ENCODE data around the gene SSBP3. TPM values are rescaled to one million over a fixed set of nuclear protein-coding genes. Genes with fewer than 3 reads are reported as not detected.

SSBP3 gene
- total RNA-seq, 3 donors from 2014 or later (not counting 1 experiment from before 2014, with no cell fraction given) = 162 to 224 (median 164) TPM

DNA sequence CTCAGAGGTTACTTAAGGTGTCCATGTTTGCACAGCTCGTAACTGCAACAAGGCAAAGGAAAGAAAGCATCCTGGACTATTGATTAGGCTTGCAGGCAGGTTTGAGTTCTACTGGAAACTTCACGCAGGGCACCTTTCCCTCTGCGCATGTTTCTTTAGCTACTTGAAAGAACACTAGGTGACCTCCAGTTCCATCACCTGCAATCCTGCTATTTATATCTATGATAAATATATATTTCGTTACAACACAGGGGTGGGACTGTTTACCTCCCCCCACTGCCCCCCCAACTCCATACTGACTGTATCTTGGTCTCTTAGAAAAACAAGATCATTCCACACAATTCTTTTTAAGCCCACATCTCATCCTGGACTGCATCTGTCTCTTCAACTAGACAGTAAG lies 12.1 kb downstream of the SSBP3 start:
- Mint-ChIP-seq H3K4me3 (no peak overlapping the region), H3K27me3 (ENCODE audit: low read depth in 2 of 2) (no peaks in the 10 kb centered on the region), H3K4me1 (peaks cover 65 to 80% of the 10 kb centered on the region in 2 donors), H3K27ac (peak overlapping the region; percentile 11 to 52), H3K9me3 (no peaks in the 10 kb centered on the region), H3K36me3 (peaks cover 20% of the 10 kb centered on the region)
- TF ChIP-seq, protein P1, sequence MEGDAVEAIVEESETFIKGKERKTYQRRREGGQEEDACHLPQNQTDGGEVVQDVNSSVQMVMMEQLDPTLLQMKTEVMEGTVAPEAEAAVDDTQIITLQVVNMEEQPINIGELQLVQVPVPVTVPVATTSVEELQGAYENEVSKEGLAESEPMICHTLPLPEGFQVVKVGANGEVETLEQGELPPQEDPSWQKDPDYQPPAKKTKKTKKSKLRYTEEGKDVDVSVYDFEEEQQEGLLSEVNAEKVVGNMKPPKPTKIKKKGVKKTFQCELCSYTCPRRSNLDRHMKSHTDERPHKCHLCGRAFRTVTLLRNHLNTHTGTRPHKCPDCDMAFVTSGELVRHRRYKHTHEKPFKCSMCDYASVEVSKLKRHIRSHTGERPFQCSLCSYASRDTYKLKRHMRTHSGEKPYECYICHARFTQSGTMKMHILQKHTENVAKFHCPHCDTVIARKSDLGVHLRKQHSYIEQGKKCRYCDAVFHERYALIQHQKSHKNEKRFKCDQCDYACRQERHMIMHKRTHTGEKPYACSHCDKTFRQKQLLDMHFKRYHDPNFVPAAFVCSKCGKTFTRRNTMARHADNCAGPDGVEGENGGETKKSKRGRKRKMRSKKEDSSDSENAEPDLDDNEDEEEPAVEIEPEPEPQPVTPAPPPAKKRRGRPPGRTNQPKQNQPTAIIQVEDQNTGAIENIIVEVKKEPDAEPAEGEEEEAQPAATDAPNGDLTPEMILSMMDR (IDR thresholded peaks at IDR 0.05) = no peak
- no peaks in the 10 kb centered on the region for H3K27me3 ChIP-seq (ENCODE audit: control insufficient read depth, insufficient read depth, low read length)
- no peak overlapping the region for H3K27ac ChIP-seq (ENCODE audit: low read length)
- H3K4me1 ChIP-seq (ENCODE audit: control insufficient read depth, insufficient read depth, low read length) = no peaks in the 10 kb centered on the region
- 95% methylated on average over 4 of the region's 4 CpGs for WGBS (ENCODE audit: insufficient coverage)
- no peak overlapping the region for H3K4me3 ChIP-seq (ENCODE audit: low read length)
- intact Hi-C loops (cut with micrococcal nuclease) = no loop called here
- ATAC-seq = no peak
- no peaks in the 10 kb centered on the region for H3K9me3 ChIP-seq (ENCODE audit: control insufficient read depth, insufficient read depth, low read length)
- no peak for DNase-seq
- peaks cover 54% of the 10 kb centered on the region for H3K36me3 ChIP-seq (ENCODE audit: control insufficient read depth, insufficient read depth, low read length)

DNA sequence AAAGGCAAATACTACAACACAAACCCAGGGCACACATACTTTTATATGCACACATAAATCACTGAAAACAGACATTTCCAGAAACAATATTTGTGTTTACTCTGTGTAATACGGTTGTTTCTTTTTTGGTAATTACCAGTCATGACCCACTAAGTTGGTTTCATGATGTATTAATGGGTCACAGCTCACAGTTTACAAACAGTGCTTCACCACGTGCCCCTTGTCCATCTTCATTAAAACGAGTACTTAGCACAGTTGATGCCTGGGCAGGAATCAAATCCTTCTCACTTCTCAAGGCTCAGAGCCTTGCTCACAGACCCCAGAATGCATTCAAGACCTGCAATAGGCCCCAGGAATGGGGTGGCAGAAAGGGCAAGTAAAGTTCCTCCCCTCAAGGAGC lies 13.8 kb downstream of the SSBP3 start:
- H3K36me3 Mint-ChIP-seq = peaks cover 7% of the 10 kb centered on the region
- H3K27me3 Mint-ChIP-seq (ENCODE audit: low read depth in 2 of 2) = no peaks in the 10 kb centered on the region
- H3K27ac Mint-ChIP-seq = peak overlapping the region; percentile 11 to 52
- H3K4me3 ChIP-seq (ENCODE audit: low read length) = no peak overlapping the region
- ATAC-seq (no peak), DNase-seq (no peak)
- no peaks in the 10 kb centered on the region for H3K9me3 ChIP-seq (ENCODE audit: control insufficient read depth, insufficient read depth, low read length)
- H3K4me1 Mint-ChIP-seq = peaks cover 61 to 78% of the 10 kb centered on the region in 2 donors
- no peaks in the 10 kb centered on the region for H3K27me3 ChIP-seq (ENCODE audit: control insufficient read depth, insufficient read depth, low read length)
- peaks cover 43% of the 10 kb centered on the region for H3K36me3 ChIP-seq (ENCODE audit: control insufficient read depth, insufficient read depth, low read length)
- 69% methylated on average over 3 of the region's 3 CpGs for WGBS (ENCODE audit: insufficient coverage)
- no peak overlapping the region for H3K4me3 Mint-ChIP-seq
- H3K27ac ChIP-seq (ENCODE audit: low read length) = no peak overlapping the region
- peaks cover 7% of the 10 kb centered on the region for H3K4me1 ChIP-seq (ENCODE audit: control insufficient read depth, insufficient read depth, low read length)
- no peaks in the 10 kb centered on the region for H3K9me3 Mint-ChIP-seq
- intact Hi-C loops (cut with micrococcal nuclease) = no loop called here
- TF ChIP-seq, protein P1 (IDR thresholded peaks at IDR 0.05) = no peak

DNA sequence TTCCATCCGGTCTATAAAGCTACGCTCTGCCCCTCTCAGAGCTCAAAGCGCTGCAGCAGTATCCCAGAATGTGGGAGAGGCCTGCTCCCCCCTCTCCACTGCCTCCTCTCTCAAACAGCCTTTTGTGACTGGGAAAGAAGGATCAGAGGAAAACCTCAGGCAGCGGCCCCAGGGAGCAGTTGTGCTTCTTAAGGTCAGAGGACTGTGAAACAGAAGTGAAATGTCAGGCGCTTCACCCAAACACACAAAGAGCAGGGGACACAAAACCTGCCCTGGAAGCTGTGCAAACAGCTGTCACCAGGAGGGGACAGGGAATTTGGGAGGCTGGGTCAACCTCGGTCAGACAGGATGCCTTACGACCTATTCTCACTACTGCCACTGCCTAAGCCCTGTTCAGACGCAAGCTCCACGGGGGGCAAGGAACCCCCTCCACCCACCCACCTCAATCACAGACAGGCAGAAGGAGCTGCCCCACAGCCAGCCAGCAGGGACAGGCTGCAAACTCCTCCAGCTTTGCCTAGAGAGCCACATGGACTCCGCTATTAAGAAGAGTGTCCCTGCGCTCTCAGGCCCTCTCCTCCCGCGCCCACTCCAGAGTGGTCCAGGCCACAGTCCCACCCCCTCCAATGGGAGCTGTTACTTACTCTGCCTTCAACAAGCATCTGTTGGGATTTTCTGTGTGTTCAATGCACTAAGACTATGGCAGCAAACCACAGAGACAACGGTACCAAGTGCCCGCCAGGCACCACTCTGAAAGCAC lies 14.6 kb downstream of the SSBP3 start:
- no peaks in the 10 kb centered on the region for H3K27me3 ChIP-seq (ENCODE audit: control insufficient read depth, insufficient read depth, low read length)
- no peaks in the 10 kb centered on the region for H3K9me3 ChIP-seq (ENCODE audit: control insufficient read depth, insufficient read depth, low read length)
- peak overlapping the region in 1 of 2 donors; percentile 68 for H3K27ac Mint-ChIP-seq
- peaks cover 64 to 78% of the 10 kb centered on the region in 2 donors for H3K4me1 Mint-ChIP-seq
- H3K9me3 Mint-ChIP-seq = no peaks in the 10 kb centered on the region
- ATAC-seq = no peak
- H3K4me3 Mint-ChIP-seq = no peak overlapping the region
- H3K36me3 ChIP-seq (ENCODE audit: control insufficient read depth, insufficient read depth, low read length) = peaks cover 38% of the 10 kb centered on the region
- H3K4me3 ChIP-seq (ENCODE audit: low read length) = no peak overlapping the region
- no peak for DNase-seq
- no peaks in the 10 kb centered on the region for H3K27me3 Mint-ChIP-seq (ENCODE audit: low read depth in 2 of 2)
- intact Hi-C loops (cut with micrococcal nuclease) = no loop called here
- H3K4me1 ChIP-seq (ENCODE audit: control insufficient read depth, insufficient read depth, low read length) = peaks cover 7% of the 10 kb centered on the region
- WGBS (ENCODE audit: insufficient coverage) = 94% methylated on average over 15 of the region's 15 CpGs
- H3K36me3 Mint-ChIP-seq = peaks cover 7% of the 10 kb centered on the region
- TF ChIP-seq, protein P1 (IDR thresholded peaks at IDR 0.05) = no peak
- H3K27ac ChIP-seq (ENCODE audit: low read length) = no peak overlapping the region

Measured in natural killer cell (primary cell).